SH-SY5Y (cell line): Measurements from ENCODE around the gene EPB41L3.

Source experiments
- GATA2 ChIP-seq: IDR thresholded peaks from 2 replicates; pipeline ENCODE4 v1.6.1; 2011; ENCODE audit warnings: mild to moderate bottlenecking, low read depth, low read length
- GATA3 ChIP-seq: IDR thresholded peaks from 2 replicates; pipeline ENCODE4 v1.6.1; 2011; ENCODE audit warnings: low read depth, mild to moderate bottlenecking, low read length, moderate library complexity

The EPB41L3 gene

GRCh38 chr18:5516841-5517240 lies 27.0 kb downstream of the EPB41L3 start:
- TF ChIP-seq GATA2 (no peak), GATA3 (no peak)

- TF ChIP-seq GATA3 (no peak), GATA2 (no peak)
These were observed 28.6 kb downstream of the EPB41L3 start for GRCh38 chr18:5515011-5515784.

- TF ChIP-seq GATA3 (no peak), GATA2 (no peak)
These were observed 29.9 kb downstream of the EPB41L3 start for GRCh38 chr18:5513947-5514346.

DNA sequence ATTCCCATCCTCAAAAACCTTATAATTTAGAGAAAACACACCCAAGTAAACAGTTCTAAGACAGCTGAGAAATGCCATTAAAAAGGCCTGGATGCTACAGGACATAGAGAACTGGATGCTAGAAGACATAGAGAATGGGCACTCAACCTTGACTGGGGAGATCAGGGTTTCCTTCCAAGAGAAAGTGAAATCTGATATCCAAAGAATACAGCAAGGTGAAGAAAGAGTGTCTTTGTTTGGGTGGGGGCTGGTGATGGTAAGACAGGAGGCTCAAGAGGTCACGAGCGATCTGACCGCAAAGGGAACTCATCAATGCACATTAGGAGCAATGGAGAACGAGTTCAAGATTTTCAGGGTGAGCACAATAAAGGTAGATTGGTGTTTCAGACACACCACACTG lies 31.6 kb downstream of the EPB41L3 start:
- TF ChIP-seq GATA3 (no peak), GATA2 (no peak)

GRCh38 chr18:5510135-5510846 lies 33.5 kb downstream of the EPB41L3 start:
- TF ChIP-seq GATA2 (no peak), GATA3 (no peak)

GRCh38 chr18:5508821-5509220 lies 35.0 kb downstream of the EPB41L3 start:
- no peak for TF ChIP-seq GATA3
- no peak for TF ChIP-seq GATA2

GRCh38 chr18:5507756-5508155 lies 36.0 kb downstream of the EPB41L3 start:
- TF ChIP-seq GATA2 (no peak), GATA3 (no peak)

GRCh38 chr18:5506174-5506573 lies 37.6 kb downstream of the EPB41L3 start:
- TF ChIP-seq GATA3 (no peak), GATA2 (no peak)

DNA sequence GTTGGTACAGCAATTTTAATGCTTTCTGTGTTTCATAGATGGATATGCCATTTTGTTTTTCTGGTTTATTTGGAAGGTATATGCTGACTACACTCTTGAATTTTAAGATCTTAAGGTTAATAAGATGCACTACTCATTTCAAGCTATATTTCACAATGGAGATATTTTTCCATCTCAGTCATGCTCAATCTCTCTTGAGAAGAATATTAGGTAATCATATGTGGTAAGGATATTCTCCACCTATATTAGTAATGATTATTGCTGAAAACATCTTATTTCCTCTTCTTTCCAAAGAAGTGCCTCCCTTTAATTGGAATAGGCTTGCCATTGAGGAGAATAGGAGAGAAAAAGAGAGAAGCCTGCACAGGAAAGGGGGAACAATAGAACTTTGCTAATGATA lies 40.1 kb downstream of the EPB41L3 start:
- TF ChIP-seq GATA2: no peak
- TF ChIP-seq GATA3: no peak

DNA sequence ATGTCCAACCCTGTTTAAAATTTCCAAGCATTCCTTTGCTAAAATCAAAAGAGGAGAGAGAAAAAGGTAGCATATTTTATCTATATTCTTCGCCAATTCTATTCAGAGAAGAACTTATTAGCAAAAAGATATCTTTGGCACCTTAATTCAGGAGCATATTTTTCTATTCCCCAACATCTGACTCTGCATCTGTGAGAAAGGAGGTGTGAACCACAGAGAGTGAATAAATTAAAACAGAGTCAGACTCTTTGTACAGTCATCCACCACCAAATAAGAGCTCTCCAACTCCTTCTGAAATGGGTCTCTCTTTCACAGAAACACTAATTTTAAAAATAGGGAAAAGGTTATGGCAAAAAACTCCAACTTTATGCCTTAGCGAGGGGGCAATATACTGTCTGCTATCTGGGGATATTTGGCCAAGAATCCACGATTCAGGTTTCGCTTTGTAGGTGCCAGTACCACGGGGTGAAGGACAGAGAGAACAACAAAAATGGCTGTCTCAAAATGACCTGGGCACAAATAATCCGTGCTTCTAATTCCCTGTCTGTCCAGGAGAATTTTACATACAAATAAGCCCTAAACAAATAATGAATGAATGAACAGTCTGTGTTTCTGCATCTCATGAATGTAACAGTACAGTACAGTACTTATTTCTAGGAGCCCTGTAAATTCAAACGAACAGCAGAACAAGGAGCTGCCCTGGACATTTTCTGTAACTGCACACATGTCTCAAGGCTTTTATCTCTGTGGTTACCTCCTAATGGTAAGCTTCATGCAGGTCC lies 43.4 kb downstream of the EPB41L3 start:
- TF ChIP-seq GATA2: no peak
- no peak for TF ChIP-seq GATA3

- TF ChIP-seq GATA3 (no peak), GATA2 (no peak)
These were observed 45.3 kb downstream of the EPB41L3 start for GRCh38 chr18:5498452-5498851.

- no peak for TF ChIP-seq GATA2
- TF ChIP-seq GATA3: no peak
These were observed 47.5 kb downstream of the EPB41L3 start for GRCh38 chr18:5496305-5496704.

DNA sequence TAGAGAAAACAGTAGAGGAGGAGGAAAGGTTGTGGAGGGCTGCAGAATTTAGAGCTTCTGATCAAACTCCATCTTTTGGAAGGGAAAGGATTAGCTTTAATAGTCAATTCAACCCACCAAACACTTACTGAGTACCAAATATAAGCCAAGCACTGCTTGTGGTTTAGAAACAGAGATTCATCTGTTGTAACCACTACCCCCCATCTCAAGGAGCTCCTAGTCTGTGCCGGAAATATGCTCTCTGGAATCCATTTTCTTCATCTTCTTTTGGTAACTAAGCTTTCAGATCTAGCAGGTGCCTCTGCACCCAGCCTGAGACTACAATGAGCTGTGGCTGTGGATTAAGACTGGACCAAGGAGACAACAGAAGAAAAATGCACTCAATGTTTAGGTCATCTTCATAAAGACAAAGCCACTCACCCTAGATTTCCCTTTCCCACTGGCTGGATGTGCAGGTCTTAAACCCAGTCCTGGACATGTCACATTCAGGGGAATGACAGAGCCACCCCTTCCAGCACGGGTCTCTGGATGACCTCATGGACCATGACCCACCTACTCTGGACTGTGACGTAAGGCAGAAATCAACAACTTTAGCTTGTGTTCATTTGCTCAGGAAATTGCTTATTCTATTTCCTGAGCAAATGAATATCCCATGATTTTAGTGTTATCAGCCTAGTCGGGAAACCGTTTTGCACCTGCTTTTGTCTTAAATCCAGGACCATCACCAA lies 52.9 kb downstream of the EPB41L3 start:
- TF ChIP-seq GATA3 (no peak), GATA2 (no peak)

DNA sequence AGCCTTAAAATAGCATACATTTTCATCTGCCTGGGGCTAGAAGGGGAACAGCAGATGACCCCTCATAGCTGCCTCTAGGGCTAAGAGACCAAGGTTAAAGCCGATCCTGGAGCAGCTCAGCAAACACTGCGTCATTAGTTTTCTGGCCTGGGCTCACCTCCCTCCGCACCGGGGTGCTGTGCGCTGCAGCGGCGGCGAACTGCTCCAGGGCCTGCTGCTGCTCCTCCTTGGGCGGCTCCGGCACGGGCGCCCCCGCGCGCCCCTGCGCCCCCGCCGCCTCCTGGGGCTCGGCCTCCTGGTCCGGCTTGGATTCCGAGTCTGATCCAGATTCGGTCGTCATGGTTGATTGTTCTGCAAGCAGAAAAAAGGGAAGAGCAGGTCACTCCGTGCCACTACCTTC lies 55.0 kb downstream of the EPB41L3 start:
- TF ChIP-seq GATA3 (no peak), GATA2 (no peak)

- TF ChIP-seq GATA3 (no peak), GATA2 (no peak)
These were observed 59.3 kb downstream of the EPB41L3 start for GRCh38 chr18:5484526-5484925.
